Neural progenitor cell (in vitro differentiated cells): ENCODE results near the gene ADRA2C. TPM values are rescaled to one million over a fixed set of nuclear protein-coding genes. Genes with fewer than 3 reads are reported as not detected.
A peak's percentile ranks its signal among the peaks of the same experiment; 100 is the strongest.

Experiments
- DNase-seq: peaks from one replicate; pipeline ENCODE4 v3.0.0-alpha.2; 2016; ENCODE audit warnings: low spot score
- H2AFZ ChIP-seq: fragments of 200-600 bp; sonication (generic); replicated peaks from 2 replicates; pipeline ENCODE4 v1.6.1; 2016; ENCODE audit warnings: antibody characterized with exemption
- H3F3A ChIP-seq: fragments of 200-600 bp; sonication (generic); 2 replicates; pipeline ENCODE4 v1.6.1; 2016; ENCODE audit warnings: antibody characterized with exemption, low read depth
- H3K27ac ChIP-seq: fragments of 200-600 bp; sonication (generic); 2 replicates; pipeline ENCODE4 v1.5.1; 2016; ENCODE audit warnings: mild to moderate bottlenecking
- H3K27me3 ChIP-seq: fragments of 200-600 bp; sonication (generic); 2 replicates; pipeline ENCODE4 v1.6.1; 2016; ENCODE audit warnings: mild to moderate bottlenecking, moderate library complexity
- H3K36me3 ChIP-seq: fragments of 200-600 bp; sonication (generic); 2 replicates; pipeline ENCODE4 v1.5.1; 2016
- H3K4me1 ChIP-seq: fragments of 200-600 bp; sonication (generic); 2 replicates; pipeline ENCODE4 v1.6.1; 2016; ENCODE audit warnings: mixed run types
- H3K4me2 ChIP-seq: fragments of 200-600 bp; sonication (generic); 2 replicates; pipeline ENCODE4 v1.6.1; 2016
- H3K4me3 ChIP-seq: fragments of 200-600 bp; sonication (generic); 2 replicates; pipeline ENCODE4 v1.5.1; 2016
- H3K79me2 ChIP-seq: fragments of 200-600 bp; sonication (generic); 2 replicates; pipeline ENCODE4 v1.6.1; 2016; ENCODE audit warnings: low read depth
- H3K9ac ChIP-seq: fragments of 200-600 bp; sonication (generic); 2 replicates; pipeline ENCODE4 v1.6.1; 2016
- H3K9me3 ChIP-seq: fragments of 200-600 bp; sonication (generic); 2 replicates; pipeline ENCODE4 v1.5.1; 2016; ENCODE audit warnings: low read depth
- H4K20me1 ChIP-seq: fragments of 200-600 bp; sonication (generic); 2 replicates; pipeline ENCODE4 v1.6.1; 2016; ENCODE audit warnings: low read depth
- H3K27ac Mint-ChIP-seq: 3 replicates; pipeline ENCODE4 v1.8.0; 2021; ENCODE audit warnings: mixed read lengths
- H3K27me3 Mint-ChIP-seq: 2 replicates; pipeline ENCODE4 v1.8.0; 2022; ENCODE audit warnings: low read depth, mild to moderate bottlenecking, inconsistent platforms, moderate library complexity, mixed read lengths; ENCODE audit not compliant: insufficient read depth
- H3K36me3 Mint-ChIP-seq: 3 replicates; pipeline ENCODE4 v1.8.0; 2021; ENCODE audit warnings: mixed read lengths
- H3K4me1 Mint-ChIP-seq: 3 replicates; pipeline ENCODE4 v1.8.0; 2021; ENCODE audit warnings: mixed read lengths
- H3K4me3 Mint-ChIP-seq: 3 replicates; pipeline ENCODE4 v1.8.0; 2021; ENCODE audit warnings: mild to moderate bottlenecking, moderate library complexity, mixed read lengths
- H3K9me3 Mint-ChIP-seq: 3 replicates; pipeline ENCODE4 v1.8.0; 2020; ENCODE audit warnings: mixed read lengths
- EZH2 ChIP-seq: fragments of 200-600 bp; sonication (generic); IDR thresholded peaks from 2 replicates; pipeline ENCODE4 v1.6.1; 2017; ENCODE audit warnings: antibody characterized with exemption, mild to moderate bottlenecking, moderate library complexity
- EZH2phosphoT487 ChIP-seq: fragments of 200-600 bp; sonication (generic); IDR thresholded peaks from 2 replicates; pipeline ENCODE4 v1.6.1; 2017; ENCODE audit warnings: antibody characterized with exemption
- total RNA-seq: library from RNA; depleted of rRNA; stranded (reverse); fragments of >200 nt; gene quantifications from 2 replicates; pipeline ENCODE4 v1.2.3, GENCODE V29; 2015; ENCODE audit warnings: low replicate concordance
- TF ChIP-seq, protein P1 (sequence below): fragments of 200-600 bp; sonication (generic); IDR thresholded peaks from 2 replicates; pipeline ENCODE4 v1.5.1; 2017; ENCODE audit warnings: antibody characterized with exemption, mild to moderate bottlenecking

Gene ADRA2C
- total RNA-seq, 1 donor from 2014 or later, result 2.5 TPM

DNA sequence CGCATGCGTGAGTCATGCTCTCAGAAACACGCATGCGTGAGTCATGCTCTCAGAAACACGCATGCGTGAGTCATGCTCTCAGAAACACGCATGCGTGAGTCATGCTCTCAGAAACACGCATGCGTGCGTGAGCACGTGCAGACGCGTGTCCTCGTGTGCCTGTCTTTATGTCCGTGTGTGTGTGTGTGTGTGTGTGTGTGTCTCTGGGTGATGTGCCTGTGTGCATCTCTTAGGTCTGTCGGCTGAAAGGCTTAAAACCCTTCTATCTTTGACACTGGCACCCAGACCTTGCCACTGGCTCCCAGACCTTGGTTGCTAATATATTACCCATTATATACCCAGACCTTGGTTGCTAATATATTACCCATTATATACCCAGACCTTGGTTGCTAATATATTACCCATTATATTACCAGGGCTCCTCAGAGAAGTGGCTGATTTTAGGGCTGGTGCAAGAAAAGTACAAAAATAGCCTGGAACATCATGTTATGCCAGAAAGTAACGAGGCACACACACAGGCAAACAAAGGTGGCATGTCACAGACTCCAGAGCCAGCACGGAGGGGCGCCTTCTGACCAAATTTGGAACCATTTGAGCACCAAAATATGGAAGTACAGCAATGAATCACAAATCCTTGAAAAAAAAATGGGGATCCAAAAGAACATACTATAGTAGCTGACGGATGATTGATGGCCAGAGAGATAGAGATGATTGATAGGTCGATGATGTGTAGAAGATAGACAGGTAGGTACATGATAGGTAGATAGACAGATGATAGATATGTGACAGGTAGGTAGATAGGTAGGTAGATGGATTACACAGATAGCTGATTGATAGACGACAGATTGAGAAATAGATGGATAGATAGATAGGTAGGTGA is 19.2 kb upstream of the ADRA2C start:
- H3K9me3 Mint-ChIP-seq, result peaks cover 7% of the 10 kb centered on the region
- H3K4me1 Mint-ChIP-seq, result peaks cover 30% of the 10 kb centered on the region
- no peak overlapping the region for H3K4me3 Mint-ChIP-seq
- H3K4me1 ChIP-seq, result peaks cover 28% of the 10 kb centered on the region
- peaks cover 23% of the 10 kb centered on the region for H3F3A ChIP-seq
- H3K79me2 ChIP-seq, result no peaks in the 10 kb centered on the region
- no peak overlapping the region for H3K27ac ChIP-seq
- H3K27me3 ChIP-seq, result peaks cover 59% of the 10 kb centered on the region
- peaks cover 48% of the 10 kb centered on the region for H3K27me3 Mint-ChIP-seq
- H3K4me2 ChIP-seq, result no peak overlapping the region
- H3K9ac ChIP-seq, result no peak overlapping the region
- H3K4me3 ChIP-seq, result no peak overlapping the region
- H3K27ac Mint-ChIP-seq, result peak overlapping the region; percentile 87
- H3K36me3 Mint-ChIP-seq, result no peaks in the 10 kb centered on the region
- no peak for DNase-seq
- H2AFZ ChIP-seq, result no peak overlapping the region
- no peaks in the 10 kb centered on the region for H3K36me3 ChIP-seq
- TF ChIP-seq EZH2phosphoT487 (no peak), EZH2 (no peak)
- TF ChIP-seq, protein P1, sequence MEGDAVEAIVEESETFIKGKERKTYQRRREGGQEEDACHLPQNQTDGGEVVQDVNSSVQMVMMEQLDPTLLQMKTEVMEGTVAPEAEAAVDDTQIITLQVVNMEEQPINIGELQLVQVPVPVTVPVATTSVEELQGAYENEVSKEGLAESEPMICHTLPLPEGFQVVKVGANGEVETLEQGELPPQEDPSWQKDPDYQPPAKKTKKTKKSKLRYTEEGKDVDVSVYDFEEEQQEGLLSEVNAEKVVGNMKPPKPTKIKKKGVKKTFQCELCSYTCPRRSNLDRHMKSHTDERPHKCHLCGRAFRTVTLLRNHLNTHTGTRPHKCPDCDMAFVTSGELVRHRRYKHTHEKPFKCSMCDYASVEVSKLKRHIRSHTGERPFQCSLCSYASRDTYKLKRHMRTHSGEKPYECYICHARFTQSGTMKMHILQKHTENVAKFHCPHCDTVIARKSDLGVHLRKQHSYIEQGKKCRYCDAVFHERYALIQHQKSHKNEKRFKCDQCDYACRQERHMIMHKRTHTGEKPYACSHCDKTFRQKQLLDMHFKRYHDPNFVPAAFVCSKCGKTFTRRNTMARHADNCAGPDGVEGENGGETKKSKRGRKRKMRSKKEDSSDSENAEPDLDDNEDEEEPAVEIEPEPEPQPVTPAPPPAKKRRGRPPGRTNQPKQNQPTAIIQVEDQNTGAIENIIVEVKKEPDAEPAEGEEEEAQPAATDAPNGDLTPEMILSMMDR, result no peak
- H3K9me3 ChIP-seq, result no peaks in the 10 kb centered on the region
- H4K20me1 ChIP-seq, result peaks cover 3% of the 10 kb centered on the region

- no peak overlapping the region for H3K4me3 Mint-ChIP-seq
- H3K4me2 ChIP-seq, result no peak overlapping the region
- H3K9me3 Mint-ChIP-seq, result peaks cover 2% of the 10 kb centered on the region
- no peaks in the 10 kb centered on the region for H3K36me3 ChIP-seq
- H2AFZ ChIP-seq, result no peak overlapping the region
- H3K79me2 ChIP-seq, result no peaks in the 10 kb centered on the region
- peak; percentile 67 for DNase-seq
- peaks cover 30% of the 10 kb centered on the region for H3K4me1 Mint-ChIP-seq
- peaks cover 58% of the 10 kb centered on the region for H3K27me3 ChIP-seq
- TF ChIP-seq EZH2phosphoT487, result no peak
- no peak for TF ChIP-seq EZH2
- TF ChIP-seq, protein P1, result peak; percentile 62
- no peaks in the 10 kb centered on the region for H3K36me3 Mint-ChIP-seq
- H3K9me3 ChIP-seq, result no peaks in the 10 kb centered on the region
- H3F3A ChIP-seq, result peaks cover 23% of the 10 kb centered on the region
- no peak overlapping the region for H3K27ac ChIP-seq
- H3K27me3 Mint-ChIP-seq, result peaks cover 43% of the 10 kb centered on the region
- peaks cover 3% of the 10 kb centered on the region for H4K20me1 ChIP-seq
- H3K9ac ChIP-seq, result no peak overlapping the region
- H3K4me1 ChIP-seq, result peaks cover 28% of the 10 kb centered on the region
- no peak overlapping the region for H3K27ac Mint-ChIP-seq
- H3K4me3 ChIP-seq, result no peak overlapping the region
Measured at GRCh38 chr4:3747581-3747904, 18.6 kb upstream of the ADRA2C start.

DNA sequence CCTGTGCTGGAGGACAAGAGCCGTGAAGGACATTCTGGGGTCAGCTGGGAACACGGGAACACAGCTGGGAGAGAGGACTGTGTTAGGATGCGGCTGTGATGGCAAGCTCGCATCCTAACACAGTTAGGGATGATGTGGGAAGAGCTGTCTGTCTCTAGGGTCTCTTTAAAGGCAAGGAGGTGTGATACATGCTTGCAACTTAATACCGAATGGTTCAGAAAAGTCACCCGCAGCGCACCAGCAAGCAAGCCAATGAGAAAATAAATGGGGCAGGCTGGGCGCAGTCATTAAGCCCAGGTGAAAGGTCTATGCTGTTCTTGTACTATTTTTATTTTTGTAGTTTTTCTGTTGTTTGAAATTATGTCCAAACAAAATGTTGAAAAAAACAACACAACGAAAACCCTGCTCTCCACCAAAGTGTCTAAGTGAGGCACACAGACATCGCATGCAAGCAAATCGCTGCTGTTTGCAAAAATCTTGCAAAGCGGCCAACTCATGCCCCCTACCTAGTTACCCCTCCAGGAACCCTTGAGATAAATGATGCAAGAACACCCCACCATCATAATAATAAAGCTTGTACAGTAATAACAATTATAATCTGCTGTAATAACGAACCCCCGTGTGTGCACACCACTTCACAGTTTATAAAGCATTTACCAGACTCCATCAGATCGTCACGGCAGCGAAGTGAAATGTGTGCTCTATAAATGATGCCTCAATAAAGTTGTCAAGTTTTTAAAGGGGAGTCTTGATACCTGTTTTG is 17.9 kb upstream of the ADRA2C start:
- H3K27me3 ChIP-seq, result peaks cover 52% of the 10 kb centered on the region
- no peaks in the 10 kb centered on the region for H3K9me3 ChIP-seq
- no peak overlapping the region for H2AFZ ChIP-seq
- H3K9ac ChIP-seq, result no peak overlapping the region
- Mint-ChIP-seq H3K27me3 (peaks cover 35% of the 10 kb centered on the region), H3K4me1 (peaks cover 30% of the 10 kb centered on the region), H3K27ac (peak overlapping the region; percentile 10), H3K9me3 (no peaks in the 10 kb centered on the region), H3K4me3 (peak overlapping the region; percentile 57), H3K36me3 (no peaks in the 10 kb centered on the region)
- no peak overlapping the region for H3K4me3 ChIP-seq
- no peaks in the 10 kb centered on the region for H3K36me3 ChIP-seq
- peaks cover 3% of the 10 kb centered on the region for H4K20me1 ChIP-seq
- no peaks in the 10 kb centered on the region for H3K79me2 ChIP-seq
- TF ChIP-seq EZH2, result no peak
- TF ChIP-seq EZH2phosphoT487, result no peak
- TF ChIP-seq, protein P1, result no peak
- H3K4me1 ChIP-seq, result peaks cover 28% of the 10 kb centered on the region
- no peak overlapping the region for H3K4me2 ChIP-seq
- no peak for DNase-seq
- no peak overlapping the region for H3K27ac ChIP-seq
- peaks cover 23% of the 10 kb centered on the region for H3F3A ChIP-seq
